ENCODE measurements around the gene MCC. TPM values are rescaled to one million over a fixed set of nuclear protein-coding genes. Genes with fewer than 3 reads are reported as not detected.

MCC gene
- polyA plus RNA-seq, 1 donor (not counting 4 experiments of a cell fraction or from before 2014, with no cell fraction given) = 24.6 TPM

- no peaks in the 10 kb centered on the region for H4K20me1 ChIP-seq (ENCODE audit: control insufficient read depth, extremely low read depth, insufficient read depth, low read length)
- H3K9me1 ChIP-seq (ENCODE audit: control insufficient read depth, extremely low read depth, insufficient read depth, low read length) = no peaks in the 10 kb centered on the region
- no peak overlapping the region for H3K27ac ChIP-seq (ENCODE audit: control insufficient read depth, insufficient read depth, low read length)
- no peak overlapping the region for H3K9ac ChIP-seq (ENCODE audit: control insufficient read depth, extremely low read depth, insufficient read depth, low read length)
- H3K36me3 ChIP-seq (ENCODE audit: control insufficient read depth in 2 of 2, extremely low read depth in 1 of 2, insufficient read depth in 2 of 2, low read length in 2 of 2) = peaks cover 0 to 2% of the 10 kb centered on the region in 2 experiments
- no peaks in the 10 kb centered on the region for H3K9me3 ChIP-seq (ENCODE audit: control insufficient read depth, low read depth, low read length)
- dilution Hi-C loops (cut with MboI; ENCODE audit: extremely low pct_ligation_motif_present, low sequenced_read_pairs) = no loop called here
- no peak overlapping the region for H3K4me3 ChIP-seq (ENCODE audit: control insufficient read depth in 2 of 3, extremely low read depth in 1 of 3, insufficient read depth in 2 of 3, low read depth in 1 of 3, low read length in 3 of 3)
- no peak overlapping the region for H2AFZ ChIP-seq (ENCODE audit: control insufficient read depth, low read length)
- DNase-seq (ENCODE audit: low read depth, low spot score) = no peak
- peaks cover 3% of the 10 kb centered on the region for H3K4me1 ChIP-seq (ENCODE audit: control insufficient read depth, extremely low read depth, insufficient read depth, low read length)
- FAIRE-seq = no peak
- TF ChIP-seq EZH2 (IDR thresholded peaks at IDR 0.05; ENCODE audit: low read length) (no peak), CTCF (optimal IDR thresholded peaks at IDR 0.05 in 1 of 3, IDR thresholded peaks at IDR 0.05 in 1 of 3, conservative IDR thresholded peaks at IDR 0.05 in 1 of 3; ENCODE audit: extremely low read depth in 1 of 3, insufficient read depth in 2 of 3, low read length in 3 of 3) (no peak)
- no peak overlapping the region for H3K4me2 ChIP-seq (ENCODE audit: control insufficient read depth, extremely low read depth, insufficient read depth, low read depth, low read length)
- no peaks in the 10 kb centered on the region for H3K27me3 ChIP-seq (ENCODE audit: control insufficient read depth, extremely low read depth, insufficient read depth, low read length)
- H3K79me2 ChIP-seq (ENCODE audit: control insufficient read depth, insufficient read depth, low read length) = peaks cover 41% of the 10 kb centered on the region
These were observed 30.6 kb upstream of the MCC start for GRCh38 chr5:113518884-113519283.

DNA sequence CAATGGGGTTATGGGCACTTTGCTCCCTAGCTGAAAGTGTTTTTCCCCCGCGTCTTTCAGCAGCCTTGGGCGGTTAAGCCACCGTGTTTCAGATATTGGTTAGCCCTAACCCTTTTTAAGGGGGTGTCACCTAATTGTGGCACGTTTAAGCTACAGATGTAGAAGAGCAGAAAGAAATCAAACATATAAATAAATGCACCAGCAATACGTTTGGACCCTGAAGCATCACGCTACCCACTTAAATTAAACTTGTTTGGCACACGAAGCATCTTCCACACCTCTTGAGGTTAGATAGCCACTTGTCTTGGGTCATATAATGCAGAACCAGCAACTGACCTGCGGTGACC, 26.0 kb upstream of the MCC start:
- Histone ChIP-seq H2AFZ (ENCODE audit: control insufficient read depth, low read length) (peak overlapping the region; percentile 98), H3K4me2 (ENCODE audit: control insufficient read depth, extremely low read depth, insufficient read depth, low read depth, low read length) (peak overlapping the region; percentile 97), H3K9me1 (ENCODE audit: control insufficient read depth, extremely low read depth, insufficient read depth, low read length) (no peaks in the 10 kb centered on the region), H3K27ac (ENCODE audit: control insufficient read depth, insufficient read depth, low read length) (peak overlapping the region; percentile 85), H3K4me3 (ENCODE audit: control insufficient read depth in 2 of 3, extremely low read depth in 1 of 3, insufficient read depth in 2 of 3, low read depth in 1 of 3, low read length in 3 of 3) (peak overlapping the region; percentile 82 to 93 (median 87)), H3K79me2 (ENCODE audit: control insufficient read depth, insufficient read depth, low read length) (peaks cover 31% of the 10 kb centered on the region), H4K20me1 (ENCODE audit: control insufficient read depth, extremely low read depth, insufficient read depth, low read length) (no peaks in the 10 kb centered on the region), H3K9ac (ENCODE audit: control insufficient read depth, extremely low read depth, insufficient read depth, low read length) (peak overlapping the region; percentile 93), H3K4me1 (ENCODE audit: control insufficient read depth, extremely low read depth, insufficient read depth, low read length) (peaks cover 14% of the 10 kb centered on the region), H3K27me3 (ENCODE audit: control insufficient read depth, extremely low read depth, insufficient read depth, low read length) (no peaks in the 10 kb centered on the region), H3K36me3 (ENCODE audit: control insufficient read depth in 2 of 2, extremely low read depth in 1 of 2, insufficient read depth in 2 of 2, low read length in 2 of 2) (peaks cover 0 to 2% of the 10 kb centered on the region in 2 experiments), H3K9me3 (ENCODE audit: control insufficient read depth, low read depth, low read length) (no peaks in the 10 kb centered on the region)
- FAIRE-seq (no peak), DNase-seq (ENCODE audit: low read depth, low spot score) (no peak)
- no peak for TF ChIP-seq EZH2 (IDR thresholded peaks at IDR 0.05; ENCODE audit: low read length)
- no peak for TF ChIP-seq CTCF (optimal IDR thresholded peaks at IDR 0.05 in 1 of 3, IDR thresholded peaks at IDR 0.05 in 1 of 3, conservative IDR thresholded peaks at IDR 0.05 in 1 of 3; ENCODE audit: extremely low read depth in 1 of 3, insufficient read depth in 2 of 3, low read length in 3 of 3)
- dilution Hi-C loops (cut with MboI; ENCODE audit: extremely low pct_ligation_motif_present, low sequenced_read_pairs) = no loop called here
